Measurements from ENCODE around the gene ACTR5. TPM values are rescaled to one million over a fixed set of nuclear protein-coding genes. Genes with fewer than 3 reads are reported as not detected.

Gene ACTR5
- total and polyA plus RNA-seq, 4 donors, result 1.9 to 5.4 (median 4.0) TPM

DNA sequence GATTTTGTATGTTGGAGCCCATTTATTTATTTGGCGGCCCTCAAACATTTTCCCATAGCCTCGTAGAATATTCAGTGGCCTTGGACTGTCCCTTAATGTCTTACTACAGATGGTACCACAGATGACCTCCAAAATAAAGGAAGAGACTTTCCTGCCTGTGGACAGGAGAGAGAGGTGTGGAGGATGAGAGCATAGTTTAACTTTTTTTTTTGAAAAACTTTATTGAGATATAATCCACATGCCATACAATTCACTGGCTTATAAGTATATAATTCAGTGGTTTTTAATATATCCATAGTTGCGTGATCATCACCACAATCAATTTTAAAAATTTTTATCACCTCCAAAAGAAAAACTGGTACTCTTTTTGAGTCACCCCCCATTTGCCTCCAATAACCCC, 52.6 kb downstream of the ACTR5 start (continued):
- no peak for TF ChIP-seq HNF4A (conservative IDR thresholded peaks at IDR 0.05)
- TF ChIP-seq, protein P1, sequence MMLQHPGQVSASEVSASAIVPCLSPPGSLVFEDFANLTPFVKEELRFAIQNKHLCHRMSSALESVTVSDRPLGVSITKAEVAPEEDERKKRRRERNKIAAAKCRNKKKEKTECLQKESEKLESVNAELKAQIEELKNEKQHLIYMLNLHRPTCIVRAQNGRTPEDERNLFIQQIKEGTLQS (IDR thresholded peaks at IDR 0.05), result no peak

DNA sequence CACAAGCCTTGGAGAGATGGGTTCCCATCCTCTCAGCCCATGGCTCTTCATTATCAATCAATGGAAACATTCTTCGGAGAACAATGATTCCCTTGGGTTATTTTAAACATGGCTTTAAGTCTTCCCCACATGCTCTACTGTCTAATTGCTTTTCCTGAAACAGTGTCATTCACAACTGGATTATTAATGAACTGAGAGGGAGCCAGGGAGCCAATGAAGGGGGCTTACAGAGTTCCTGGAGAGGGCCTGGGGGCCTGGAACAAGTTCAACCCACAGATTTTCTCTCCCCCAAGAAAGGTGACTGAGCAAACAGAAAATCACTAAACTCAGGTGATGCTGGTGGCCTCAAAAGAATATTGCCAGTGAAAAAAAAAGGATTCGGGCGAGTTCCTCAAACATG, 56.0 kb downstream of the ACTR5 start:
- TF ChIP-seq NR2F2 (IDR thresholded peaks at IDR 0.05) (no peak), FOXA1 (IDR thresholded peaks at IDR 0.05) (no peak), EGR1 (IDR thresholded peaks at IDR 0.05; ENCODE audit: low read depth in 2 of 2) (no peak), YY1 (IDR thresholded peaks at IDR 0.05) (no peak), RXRA (IDR thresholded peaks at IDR 0.05) (no peak), FOXA2 (IDR thresholded peaks at IDR 0.05) (no peak)
- Histone ChIP-seq H3K27ac (ENCODE audit: low read depth in 1 of 2, low read length in 2 of 2) (peak overlapping the region; percentile 37 to 55), H3K9ac (ENCODE audit: low read depth in 1 of 2, low read length in 2 of 2) (no peak overlapping the region), H3K9me3 (ENCODE audit: control insufficient read depth in 4 of 4, low read length in 3 of 4) (no peaks in the 10 kb centered on the region), H3K4me1 (ENCODE audit: control insufficient read depth in 4 of 4, insufficient read depth in 4 of 4, low read length in 3 of 4) (peaks cover 5 to 15% (median 12%) of the 10 kb centered on the region in 4 donors), H3K4me3 (ENCODE audit: low read depth in 1 of 3, low read length in 3 of 3) (no peak overlapping the region), H3K27me3 (ENCODE audit: control insufficient read depth in 4 of 4, insufficient read depth in 4 of 4, low read length in 3 of 4) (peaks cover 0 to 7% (median 1%) of the 10 kb centered on the region in 4 donors), H3K36me3 (ENCODE audit: control insufficient read depth in 4 of 4, insufficient read depth in 3 of 4, low read depth in 1 of 4, low read length in 3 of 4) (no peaks in the 10 kb centered on the region)
- DNase-seq (ENCODE audit: low spot score), result no peak
- WGBS, result 89% methylated on average over 3 of the region's 3 CpGs

DNA sequence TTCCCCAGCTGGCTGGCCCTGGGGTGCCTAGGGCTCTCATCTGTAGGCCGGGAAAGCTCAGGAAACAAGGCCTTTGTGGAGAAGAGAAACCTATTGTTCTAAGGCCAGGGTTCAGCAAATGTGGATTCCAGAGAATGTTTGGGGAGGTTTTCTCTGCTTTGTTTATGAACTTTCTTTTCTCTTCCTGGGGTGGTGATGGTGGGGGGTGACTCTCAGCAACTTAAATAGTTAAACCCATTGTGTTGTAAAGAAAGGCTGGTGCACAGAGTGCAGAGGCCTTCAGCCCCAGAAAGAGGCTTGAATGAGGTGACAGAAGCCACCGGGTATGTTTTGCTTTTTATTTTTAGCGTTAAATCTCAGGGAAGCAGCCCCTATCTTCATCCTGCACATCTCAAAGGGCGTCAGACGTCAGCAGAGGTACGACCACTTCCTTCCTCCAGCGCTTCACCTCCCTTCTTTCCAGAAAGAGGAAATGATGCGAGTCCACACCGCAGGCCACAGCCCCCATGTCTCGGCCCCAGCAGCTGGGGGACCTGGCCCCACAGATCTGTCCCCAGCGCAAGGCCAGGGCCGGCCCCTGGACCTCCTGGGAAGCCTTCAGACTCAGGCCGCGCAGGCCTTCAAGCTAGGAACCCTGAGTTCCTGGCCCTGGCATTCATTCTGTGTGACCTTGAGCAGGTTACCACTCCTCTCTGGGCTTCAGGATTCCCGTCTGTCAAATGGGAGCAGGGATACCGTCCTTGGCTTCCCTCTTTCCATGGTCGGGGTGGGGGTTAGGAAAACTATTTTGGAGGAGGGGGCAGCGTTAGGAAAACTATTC, 56.6 kb downstream of the ACTR5 start:
- TF ChIP-seq EGR1 (IDR thresholded peaks at IDR 0.05; ENCODE audit: low read depth in 2 of 2) (no peak), HNF4A (conservative IDR thresholded peaks at IDR 0.05) (no peak), GABPA (IDR thresholded peaks at IDR 0.05 in 1 of 2, conservative IDR thresholded peaks at IDR 0.05 in 1 of 2) (no peak), NR2F2 (IDR thresholded peaks at IDR 0.05) (peak; percentile 18)
- Histone ChIP-seq H3K4me1 (ENCODE audit: control insufficient read depth in 4 of 4, insufficient read depth in 4 of 4, low read length in 3 of 4) (peaks cover 5 to 15% (median 12%) of the 10 kb centered on the region in 4 donors), H3K27ac (ENCODE audit: low read depth in 1 of 2, low read length in 2 of 2) (peak overlapping the region; percentile 60 to 68), H3K4me3 (ENCODE audit: low read depth in 1 of 3, low read length in 3 of 3) (peak overlapping the region in 1 of 3 donors; percentile 54), H3K36me3 (ENCODE audit: control insufficient read depth in 4 of 4, insufficient read depth in 3 of 4, low read depth in 1 of 4, low read length in 3 of 4) (no peaks in the 10 kb centered on the region), H3K9ac (ENCODE audit: low read depth in 1 of 2, low read length in 2 of 2) (peak overlapping the region in 1 of 2 donors; percentile 44), H3K27me3 (ENCODE audit: control insufficient read depth in 4 of 4, insufficient read depth in 4 of 4, low read length in 3 of 4) (peaks cover 0 to 7% (median 1%) of the 10 kb centered on the region in 4 donors), H3K9me3 (ENCODE audit: control insufficient read depth in 4 of 4, low read length in 3 of 4) (no peaks in the 10 kb centered on the region)
- WGBS, result 61% methylated on average over 18 of the region's 18 CpGs
- DNase-seq (ENCODE audit: low spot score), result no peak

DNA sequence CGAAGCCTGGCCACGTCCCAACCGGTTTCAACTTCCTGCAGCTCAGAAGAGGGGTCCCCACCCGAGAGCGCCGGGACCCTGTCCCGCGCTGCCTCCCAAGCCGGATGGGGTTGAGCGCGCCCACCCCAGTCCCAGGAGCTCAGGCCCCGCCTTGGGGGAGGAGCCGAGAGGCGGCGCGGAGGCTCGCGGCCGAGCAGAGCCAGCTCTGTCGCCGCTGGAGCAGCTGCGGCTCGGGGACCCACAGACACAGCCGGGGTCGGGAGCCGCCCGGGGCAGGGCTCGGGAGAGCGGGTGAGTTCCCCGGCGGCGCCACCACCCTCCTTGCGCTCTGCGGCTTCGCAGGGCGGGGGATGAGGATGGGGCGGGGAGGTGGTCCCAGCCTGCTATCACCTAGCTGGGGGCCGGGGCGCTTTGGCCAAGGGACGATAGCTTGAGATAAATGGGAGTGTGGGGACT, 57.3 kb downstream of the ACTR5 start, which contains the start of gene PPP1R16B:
Gene PPP1R16B (plus strand): TSS at position 196 of the 456 bp plus-strand sequence. CDS start 30,229 bp downstream, outside the sequence.
- DNase-seq (ENCODE audit: low spot score), result peak; percentile 45
- peaks cover 0 to 7% (median 1%) of the 10 kb centered on the region in 4 donors for H3K27me3 ChIP-seq (ENCODE audit: control insufficient read depth in 4 of 4, insufficient read depth in 4 of 4, low read length in 3 of 4)
- H3K27ac ChIP-seq (ENCODE audit: low read depth in 1 of 2, low read length in 2 of 2), result peak within 1 kb of the TSS; percentile 60 to 76
- no peaks in the 10 kb centered on the region for H3K9me3 ChIP-seq (ENCODE audit: control insufficient read depth in 4 of 4, low read length in 3 of 4)
- peaks cover 5 to 15% (median 12%) of the 10 kb centered on the region in 4 donors for H3K4me1 ChIP-seq (ENCODE audit: control insufficient read depth in 4 of 4, insufficient read depth in 4 of 4, low read length in 3 of 4)
- WGBS, result 8% methylated on average over 40 of the region's 40 CpGs
- peak within 1 kb of the TSS in 1 of 2 donors; percentile 44 for H3K9ac ChIP-seq (ENCODE audit: low read depth in 1 of 2, low read length in 2 of 2)
- no peaks in the 10 kb centered on the region for H3K36me3 ChIP-seq (ENCODE audit: control insufficient read depth in 4 of 4, insufficient read depth in 3 of 4, low read depth in 1 of 4, low read length in 3 of 4)
- peak within 1 kb of the TSS in 2 of 3 donors; percentile 53 to 54 for H3K4me3 ChIP-seq (ENCODE audit: low read depth in 1 of 3, low read length in 3 of 3)
- TF ChIP-seq, protein P2, sequence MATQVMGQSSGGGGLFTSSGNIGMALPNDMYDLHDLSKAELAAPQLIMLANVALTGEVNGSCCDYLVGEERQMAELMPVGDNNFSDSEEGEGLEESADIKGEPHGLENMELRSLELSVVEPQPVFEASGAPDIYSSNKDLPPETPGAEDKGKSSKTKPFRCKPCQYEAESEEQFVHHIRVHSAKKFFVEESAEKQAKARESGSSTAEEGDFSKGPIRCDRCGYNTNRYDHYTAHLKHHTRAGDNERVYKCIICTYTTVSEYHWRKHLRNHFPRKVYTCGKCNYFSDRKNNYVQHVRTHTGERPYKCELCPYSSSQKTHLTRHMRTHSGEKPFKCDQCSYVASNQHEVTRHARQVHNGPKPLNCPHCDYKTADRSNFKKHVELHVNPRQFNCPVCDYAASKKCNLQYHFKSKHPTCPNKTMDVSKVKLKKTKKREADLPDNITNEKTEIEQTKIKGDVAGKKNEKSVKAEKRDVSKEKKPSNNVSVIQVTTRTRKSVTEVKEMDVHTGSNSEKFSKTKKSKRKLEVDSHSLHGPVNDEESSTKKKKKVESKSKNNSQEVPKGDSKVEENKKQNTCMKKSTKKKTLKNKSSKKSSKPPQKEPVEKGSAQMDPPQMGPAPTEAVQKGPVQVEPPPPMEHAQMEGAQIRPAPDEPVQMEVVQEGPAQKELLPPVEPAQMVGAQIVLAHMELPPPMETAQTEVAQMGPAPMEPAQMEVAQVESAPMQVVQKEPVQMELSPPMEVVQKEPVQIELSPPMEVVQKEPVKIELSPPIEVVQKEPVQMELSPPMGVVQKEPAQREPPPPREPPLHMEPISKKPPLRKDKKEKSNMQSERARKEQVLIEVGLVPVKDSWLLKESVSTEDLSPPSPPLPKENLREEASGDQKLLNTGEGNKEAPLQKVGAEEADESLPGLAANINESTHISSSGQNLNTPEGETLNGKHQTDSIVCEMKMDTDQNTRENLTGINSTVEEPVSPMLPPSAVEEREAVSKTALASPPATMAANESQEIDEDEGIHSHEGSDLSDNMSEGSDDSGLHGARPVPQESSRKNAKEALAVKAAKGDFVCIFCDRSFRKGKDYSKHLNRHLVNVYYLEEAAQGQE (IDR thresholded peaks at IDR 0.05), result no peak
- TF ChIP-seq RXRA (IDR thresholded peaks at IDR 0.05), result no peak
- TF ChIP-seq, protein P3, sequence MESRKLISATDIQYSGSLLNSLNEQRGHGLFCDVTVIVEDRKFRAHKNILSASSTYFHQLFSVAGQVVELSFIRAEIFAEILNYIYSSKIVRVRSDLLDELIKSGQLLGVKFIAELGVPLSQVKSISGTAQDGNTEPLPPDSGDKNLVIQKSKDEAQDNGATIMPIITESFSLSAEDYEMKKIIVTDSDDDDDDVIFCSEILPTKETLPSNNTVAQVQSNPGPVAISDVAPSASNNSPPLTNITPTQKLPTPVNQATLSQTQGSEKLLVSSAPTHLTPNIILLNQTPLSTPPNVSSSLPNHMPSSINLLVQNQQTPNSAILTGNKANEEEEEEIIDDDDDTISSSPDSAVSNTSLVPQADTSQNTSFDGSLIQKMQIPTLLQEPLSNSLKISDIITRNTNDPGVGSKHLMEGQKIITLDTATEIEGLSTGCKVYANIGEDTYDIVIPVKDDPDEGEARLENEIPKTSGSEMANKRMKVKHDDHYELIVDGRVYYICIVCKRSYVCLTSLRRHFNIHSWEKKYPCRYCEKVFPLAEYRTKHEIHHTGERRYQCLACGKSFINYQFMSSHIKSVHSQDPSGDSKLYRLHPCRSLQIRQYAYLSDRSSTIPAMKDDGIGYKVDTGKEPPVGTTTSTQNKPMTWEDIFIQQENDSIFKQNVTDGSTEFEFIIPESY (IDR thresholded peaks at IDR 0.05), result no peak
- TF ChIP-seq HNF4G (IDR thresholded peaks at IDR 0.05), result no peak
- TF ChIP-seq TAF1 (conservative IDR thresholded peaks at IDR 0.05), result no peak
- TF ChIP-seq, protein P1 (IDR thresholded peaks at IDR 0.05), result no peak
- TF ChIP-seq, protein P4, sequence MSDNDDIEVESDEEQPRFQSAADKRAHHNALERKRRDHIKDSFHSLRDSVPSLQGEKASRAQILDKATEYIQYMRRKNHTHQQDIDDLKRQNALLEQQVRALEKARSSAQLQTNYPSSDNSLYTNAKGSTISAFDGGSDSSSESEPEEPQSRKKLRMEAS (IDR thresholded peaks at IDR 0.05), result no peak
- TF ChIP-seq EGR1 (IDR thresholded peaks at IDR 0.05; ENCODE audit: low read depth in 2 of 2), result no peak
- no peak for TF ChIP-seq FOXA2 (IDR thresholded peaks at IDR 0.05)
- TF ChIP-seq RAD21 (IDR thresholded peaks at IDR 0.05), result no peak
- TF ChIP-seq, protein P5, sequence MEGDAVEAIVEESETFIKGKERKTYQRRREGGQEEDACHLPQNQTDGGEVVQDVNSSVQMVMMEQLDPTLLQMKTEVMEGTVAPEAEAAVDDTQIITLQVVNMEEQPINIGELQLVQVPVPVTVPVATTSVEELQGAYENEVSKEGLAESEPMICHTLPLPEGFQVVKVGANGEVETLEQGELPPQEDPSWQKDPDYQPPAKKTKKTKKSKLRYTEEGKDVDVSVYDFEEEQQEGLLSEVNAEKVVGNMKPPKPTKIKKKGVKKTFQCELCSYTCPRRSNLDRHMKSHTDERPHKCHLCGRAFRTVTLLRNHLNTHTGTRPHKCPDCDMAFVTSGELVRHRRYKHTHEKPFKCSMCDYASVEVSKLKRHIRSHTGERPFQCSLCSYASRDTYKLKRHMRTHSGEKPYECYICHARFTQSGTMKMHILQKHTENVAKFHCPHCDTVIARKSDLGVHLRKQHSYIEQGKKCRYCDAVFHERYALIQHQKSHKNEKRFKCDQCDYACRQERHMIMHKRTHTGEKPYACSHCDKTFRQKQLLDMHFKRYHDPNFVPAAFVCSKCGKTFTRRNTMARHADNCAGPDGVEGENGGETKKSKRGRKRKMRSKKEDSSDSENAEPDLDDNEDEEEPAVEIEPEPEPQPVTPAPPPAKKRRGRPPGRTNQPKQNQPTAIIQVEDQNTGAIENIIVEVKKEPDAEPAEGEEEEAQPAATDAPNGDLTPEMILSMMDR (IDR thresholded peaks at IDR 0.05; ENCODE audit: low read depth, low read length, missing input control), result no peak

Data from liver (tissue), 9 donors.